A549 (cell line): ENCODE results near the gene HS6ST2. TPM values are rescaled to one million over a fixed set of nuclear protein-coding genes. Genes with fewer than 3 reads are reported as not detected.

ENCODE experiments used
- ATAC-seq, 2 experiments: fragments of 200-7000 bp in 1 of 2; fragments of >200 bp in 1 of 2; cut with Nextera tagmentation in 1 of 2; cut with Tn5 transposase in 1 of 2; 3 replicates each; pipeline versions ENCODE4 v1.8.0 to v1.9.1; 2018 to 2020; ENCODE audit warnings: mild to moderate bottlenecking in 1 of 2, moderate library complexity in 1 of 2
- CTCF ChIA-PET: fragments of 300-600 bp; sonication (Branson Sonifier 250); formaldehyde crosslinking; extraction: SDS; loops from one replicate; lab custom pipeline; 2021; ENCODE audit warnings: antibody characterized with exemption, inconsistent platforms; lab: Yijun Ruan, JAX
- POLR2A ChIA-PET: fragments of 350-600 bp; formaldehyde crosslinking; extraction: SDS; loops from one replicate; lab custom pipeline; 2021; ENCODE audit warnings: antibody characterized with exemption, inconsistent platforms; lab: Yijun Ruan, JAX
- DNase-seq, 2 experiments: peaks; one replicate each; pipeline versions ENCODE4 v3.0.0 to v3.0.0-alpha.2; 2011 to 2016; ENCODE audit warnings: low read depth in 1 of 2, low spot score in 1 of 2
- FAIRE-seq: peaks from 2 replicates; lab custom pipeline; 2011; peaks lifted over from hg19 to GRCh38; lab: Jason Lieb, UNC
- H3K27ac ChIP-seq, 2 experiments: fragments of >200 bp; sonication (Bioruptor Twin); formaldehyde crosslinking; 3 replicates each; pipeline ENCODE4 v1.5.1; 2016 to 2017
- H3K4me1 ChIP-seq: fragments of >200 bp; sonication (Bioruptor Twin); formaldehyde crosslinking; 3 replicates; pipeline ENCODE4 v1.6.1; 2016
- H3K4me2 ChIP-seq: fragments of >200 bp; sonication (Bioruptor Twin); formaldehyde crosslinking; 3 replicates; pipeline ENCODE4 v1.6.1; 2016
- H3K4me3 ChIP-seq: fragments of >200 bp; sonication (Bioruptor Twin); formaldehyde crosslinking; 3 replicates; pipeline ENCODE4 v1.5.1; 2016
- H3K9me3 ChIP-seq: fragments of >200 bp; sonication (Bioruptor Twin); formaldehyde crosslinking; 3 replicates; pipeline ENCODE4 v1.6.1; 2016
- BHLHE40 ChIP-seq: IDR thresholded peaks from 2 replicates; pipeline ENCODE4 v1.6.1; 2012; ENCODE audit warnings: low read depth, low read length, inconsistent platforms
- CBX2 ChIP-seq: fragments of 200-600 bp; sonication (generic); IDR thresholded peaks from 2 replicates; pipeline ENCODE4 v1.6.1; 2016; ENCODE audit warnings: low read depth, mild to moderate bottlenecking, borderline replicate concordance
- CBX8 ChIP-seq: fragments of 200-600 bp; sonication (generic); IDR thresholded peaks from 2 replicates; pipeline ENCODE4 v1.6.1; 2016
- CEBPB ChIP-seq, 2 experiments: fragments of >200 bp in 1 of 2; sonication (Bioruptor Twin) in 1 of 2; formaldehyde crosslinking in 1 of 2; IDR thresholded peaks; 2 replicates each; pipeline ENCODE4 v1.6.1; 2012 to 2016
- CHD2 ChIP-seq: fragments of 150-350 bp; IDR thresholded peaks from 2 replicates; pipeline ENCODE4 v1.6.1; 2014; ENCODE audit warnings: low read length; ENCODE audit not compliant: partially characterized antibody
- EHF ChIP-seq: fragments of 250-450 bp; sonication (Bioruptor Pico); IDR thresholded peaks from 2 replicates; pipeline ENCODE4 v1.5.0; 2020; ENCODE audit warnings: mild to moderate bottlenecking
- EHMT2 ChIP-seq: fragments of 200-600 bp; sonication (generic); IDR thresholded peaks from 2 replicates; pipeline ENCODE4 v1.6.1; 2016; ENCODE audit warnings: antibody characterized with exemption, low read depth, mild to moderate bottlenecking, moderate library complexity
- FOSL2 ChIP-seq, 2 experiments: fragments of 450-650 bp in 1 of 2; fragments of >200 bp in 1 of 2; sonication (Bioruptor Twin) in 1 of 2; formaldehyde crosslinking; IDR thresholded peaks; 2 replicates each; pipeline versions ENCODE4 v1.5.0 to v1.6.1; 2016 to 2020; ENCODE audit warnings: mild to moderate bottlenecking in 1 of 2, moderate library complexity in 1 of 2
- FOXS1 ChIP-seq: fragments of 250-450 bp; sonication (Bioruptor Pico); IDR thresholded peaks from 2 replicates; pipeline ENCODE4 v1.5.0; 2020; ENCODE audit warnings: mild to moderate bottlenecking, moderate library complexity
- HEYL ChIP-seq: fragments of 250-450 bp; sonication (Bioruptor Pico); IDR thresholded peaks from 2 replicates; pipeline ENCODE4 v1.8.0; 2021; ENCODE audit warnings: mild to moderate bottlenecking, moderate library complexity
- HOXB5 ChIP-seq: fragments of 250-450 bp; sonication (Bioruptor Pico); IDR thresholded peaks from 2 replicates; pipeline ENCODE4 v1.5.0; 2020; ENCODE audit warnings: mild to moderate bottlenecking, moderate library complexity
- JUN ChIP-seq, 2 experiments: fragments of >200 bp; sonication (Bioruptor Twin); formaldehyde crosslinking; IDR thresholded peaks; 2 replicates in 1 of 2; 3 replicates in 1 of 2; pipeline ENCODE4 v1.6.1; 2016 to 2017
- JUNB ChIP-seq: fragments of >200 bp; sonication (Bioruptor Twin); formaldehyde crosslinking; IDR thresholded peaks from 2 replicates; pipeline ENCODE4 v1.6.1; 2016
- KDM5A ChIP-seq: fragments of 200-600 bp; sonication (generic); IDR thresholded peaks from 2 replicates; pipeline ENCODE4 v1.6.1; 2016; ENCODE audit warnings: antibody characterized with exemption, mild to moderate bottlenecking
- MAFK ChIP-seq: fragments of 450-650 bp; IDR thresholded peaks from 2 replicates; pipeline ENCODE4 v1.6.1; 2014; ENCODE audit not compliant: partially characterized antibody
- MYC ChIP-seq: IDR thresholded peaks from 2 replicates; pipeline ENCODE4 v1.6.1; 2012; ENCODE audit warnings: mild to moderate bottlenecking, inconsistent platforms, low read length, improper control_type of control experiment, borderline replicate concordance
- POLR2AphosphoS2 ChIP-seq: conservative IDR thresholded peaks from 2 replicates; pipeline ENCODE4 v1.6.1; 2012; ENCODE audit warnings: low read length, improper control_type of control experiment, inconsistent platforms
- RCOR1 ChIP-seq: fragments of 150-350 bp; IDR thresholded peaks from 2 replicates; pipeline ENCODE4 v1.6.1; 2014; ENCODE audit warnings: antibody characterized with exemption, low read length, low read depth
- RNF2 ChIP-seq: fragments of 200-600 bp; sonication (generic); IDR thresholded peaks from 2 replicates; pipeline ENCODE4 v1.6.1; 2016; ENCODE audit warnings: low read depth, mild to moderate bottlenecking, antibody characterized with exemption, moderate library complexity, borderline replicate concordance
- SMC3 ChIP-seq: fragments of >200 bp; sonication (Bioruptor Twin); formaldehyde crosslinking; IDR thresholded peaks from 3 replicates; pipeline ENCODE4 v1.6.1; 2018; ENCODE audit warnings: inconsistent platforms
- TFCP2L1 ChIP-seq: fragments of 250-450 bp; sonication (Bioruptor Pico); IDR thresholded peaks from 2 replicates; pipeline ENCODE4 v1.5.0; 2021; ENCODE audit warnings: mild to moderate bottlenecking
- TP53 ChIP-seq: fragments of 250-450 bp; sonication (Bioruptor Pico); IDR thresholded peaks from 2 replicates; pipeline ENCODE4 v1.5.0; 2021; ENCODE audit warnings: mild to moderate bottlenecking, moderate library complexity
- ZSCAN20 ChIP-seq: fragments of 250-450 bp; sonication (Bioruptor Pico); IDR thresholded peaks from 2 replicates; pipeline ENCODE4 v1.8.0; 2022; ENCODE audit warnings: mild to moderate bottlenecking, moderate library complexity
- WGBS: methylation state at CpG from one replicate; pipeline ENCODE4 v1.1.6; 2017; ENCODE audit errors: missing lambda C conversion rate; 5-methylcytosine and 5-hydroxymethylcytosine counted together
- polyA plus RNA-seq, 4 experiments: library from polyadenylated mRNA; depleted of rRNA in 3 of 4; stranded (reverse); fragments of >200 nt; fragmentation: RNase III in 1 of 4; extraction: RNeasy Plus Mini Kit Qiagen cat#74134 plus additional on column Dnase treatment in 1 of 4; gene quantifications; 2 replicates in 3 of 4; 3 replicates in 1 of 4; pipeline ENCODE4 v1.2.3, GENCODE V29; 2011 to 2017
- TF ChIP-seq, protein P1 (sequence below): fragments of 250-450 bp; sonication (Bioruptor Pico); IDR thresholded peaks from 2 replicates; pipeline ENCODE4 v1.5.0; 2020; ENCODE audit warnings: low read depth, mild to moderate bottlenecking, moderate library complexity
- TF ChIP-seq, protein P2 (sequence below): fragments of 450-650 bp; IDR thresholded peaks from 2 replicates; pipeline ENCODE4 v1.6.1; 2014; ENCODE audit warnings: antibody characterized with exemption
- TF ChIP-seq, protein P3 (sequence below): fragments of >200 bp; sonication (Bioruptor Twin); formaldehyde crosslinking; IDR thresholded peaks from 3 replicates; pipeline ENCODE4 v1.6.1; 2016
- TF ChIP-seq, protein P4 (sequence below): fragments of >200 bp; sonication (Bioruptor Twin); formaldehyde crosslinking; IDR thresholded peaks from 3 replicates; pipeline ENCODE4 v1.5.1; 2016
- TF ChIP-seq, protein P5 (sequence below): fragments of 250-450 bp; sonication (Bioruptor Pico); IDR thresholded peaks from 2 replicates; pipeline ENCODE4 v1.5.0; 2021; ENCODE audit warnings: mild to moderate bottlenecking, moderate library complexity, borderline replicate concordance

Gene HS6ST2
- polyA plus RNA-seq, 2 of the 4 experiments (the other 2 are of a cell fraction), result 0.01 to 0.04 TPM

GRCh38 chrX:132624466-132624865 is 334.0 kb downstream of the HS6ST2 start (continued):
- TF ChIP-seq TFCP2L1 (CRISPR knock-in tag), result no peak
- no peak for TF ChIP-seq KDM5A
- TF ChIP-seq FOSL2 (IDR thresholded peaks at IDR 0.05), result no peak
- TF ChIP-seq FOSL2 (CRISPR knock-in tag; IDR thresholded peaks at IDR 0.05), result no peak
- TF ChIP-seq RCOR1, result no peak
- no peak for TF ChIP-seq BHLHE40
- TF ChIP-seq RNF2, result no peak
- no peak for TF ChIP-seq POLR2AphosphoS2
- TF ChIP-seq JUN (IDR thresholded peaks at IDR 0.05), result no peak
- no peak for TF ChIP-seq MAFK

DNA sequence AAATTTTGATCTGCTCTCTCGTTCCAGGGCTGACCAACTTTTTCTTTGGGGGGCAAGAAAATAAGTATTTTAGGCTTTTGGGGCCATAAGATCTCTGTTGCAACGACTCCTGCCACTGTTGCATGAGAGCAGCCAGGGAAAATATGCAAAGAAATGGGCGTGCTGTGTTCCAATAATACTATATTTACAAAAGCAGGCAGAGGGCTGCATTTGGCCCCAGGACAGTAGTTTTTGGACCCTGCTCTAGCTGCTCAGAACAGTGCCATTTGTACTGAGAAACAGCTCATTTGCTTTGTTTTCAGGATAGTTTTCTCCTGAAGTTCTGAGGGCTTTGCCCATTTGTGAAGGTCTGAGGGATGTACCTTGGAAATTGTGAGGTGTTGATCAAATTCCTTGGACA is 334.5 kb downstream of the HS6ST2 start:
- CTCF ChIA-PET, result interaction anchor here (0.8 to 3.3 kb wide), 3 partner anchors 9 to 331 kb away, joined by 3 to 10 read pairs (median 3); no protein-coding TSS in a partner anchor
- TF ChIP-seq SMC3 (no peak), TP53 (CRISPR knock-in tag) (no peak), CEBPB (IDR thresholded peaks at IDR 0.05) (no peak), EHF (CRISPR knock-in tag) (no peak)
- 3% methylated on average over 3 of the region's 3 CpGs for WGBS

DNA sequence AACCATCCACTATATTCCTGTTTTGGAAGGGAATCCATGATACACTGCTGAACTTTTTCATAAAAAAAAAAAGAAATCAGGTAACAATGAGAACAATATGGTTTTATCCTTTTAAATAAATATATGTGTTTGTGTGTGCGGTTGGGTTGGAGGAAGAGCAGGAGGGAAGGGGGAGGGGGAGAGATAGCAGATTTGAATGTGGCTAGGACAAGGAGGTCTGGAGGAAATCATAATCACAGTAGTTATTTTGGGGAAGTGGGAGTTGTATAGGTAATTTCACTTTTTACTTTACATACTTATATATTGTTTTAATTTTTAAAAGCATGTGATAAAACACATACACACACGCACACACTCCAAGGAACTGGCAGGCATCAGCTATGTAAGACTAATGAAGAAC is 335.1 kb downstream of the HS6ST2 start:
- no peak overlapping the region for H3K27ac ChIP-seq
- no peaks in the 10 kb centered on the region for H3K9me3 ChIP-seq
- no peak for DNase-seq
- no peak overlapping the region for H3K4me3 ChIP-seq
- no peak for TF ChIP-seq JUNB
- TF ChIP-seq, all 56 proteins: peak for 0
- ATAC-seq (no peak), FAIRE-seq (no peak)
- H3K4me1 ChIP-seq, result no peaks in the 10 kb centered on the region
- no peak overlapping the region for H3K4me2 ChIP-seq
- 54% methylated on average over 2 of the region's 2 CpGs for WGBS
- POLR2A ChIA-PET, result no interaction called here
- CTCF ChIA-PET, result interaction anchor here (0.8 to 3.3 kb wide), 3 partner anchors 10 to 331 kb away, joined by 3 to 10 read pairs (median 3); no protein-coding TSS in a partner anchor

More for the DNA sequence above, 334.5 kb downstream of the HS6ST2 start:
- H3K4me1 ChIP-seq, result no peaks in the 10 kb centered on the region
- DNase-seq (no peak), FAIRE-seq (no peak), ATAC-seq (no peak)
- POLR2A ChIA-PET, result no interaction called here
- H3K27ac ChIP-seq, result no peak overlapping the region
- H3K4me3 ChIP-seq, result no peak overlapping the region
- H3K4me2 ChIP-seq, result no peak overlapping the region
- H3K9me3 ChIP-seq, result no peaks in the 10 kb centered on the region

GRCh38 chrX:132622130-132622529 is 336.3 kb downstream of the HS6ST2 start:
- H3K4me1 ChIP-seq, result no peaks in the 10 kb centered on the region
- no peak overlapping the region for H3K4me3 ChIP-seq
- FAIRE-seq (no peak), DNase-seq (no peak), ATAC-seq (no peak)
- H3K27ac ChIP-seq, result no peak overlapping the region
- ChIA-PET POLR2A (no interaction called here), CTCF (interaction anchor here (1.4 to 3.3 kb wide), 4 partner anchors 9 to 781 kb away, joined by 4 to 10 read pairs (median 8); no protein-coding TSS in a partner anchor)
- no peak overlapping the region for H3K4me2 ChIP-seq
- WGBS, result 8% methylated on average over 3 of the region's 4 CpGs
- no peaks in the 10 kb centered on the region for H3K9me3 ChIP-seq
- TF ChIP-seq HEYL (CRISPR knock-in tag), result no peak
- TF ChIP-seq CBX2, result no peak
- TF ChIP-seq, protein P1, sequence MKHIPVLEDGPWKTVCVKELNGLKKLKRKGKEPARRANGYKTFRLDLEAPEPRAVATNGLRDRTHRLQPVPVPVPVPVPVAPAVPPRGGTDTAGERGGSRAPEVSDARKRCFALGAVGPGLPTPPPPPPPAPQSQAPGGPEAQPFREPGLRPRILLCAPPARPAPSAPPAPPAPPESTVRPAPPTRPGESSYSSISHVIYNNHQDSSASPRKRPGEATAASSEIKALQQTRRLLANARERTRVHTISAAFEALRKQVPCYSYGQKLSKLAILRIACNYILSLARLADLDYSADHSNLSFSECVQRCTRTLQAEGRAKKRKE, result no peak
- TF ChIP-seq, protein P2, sequence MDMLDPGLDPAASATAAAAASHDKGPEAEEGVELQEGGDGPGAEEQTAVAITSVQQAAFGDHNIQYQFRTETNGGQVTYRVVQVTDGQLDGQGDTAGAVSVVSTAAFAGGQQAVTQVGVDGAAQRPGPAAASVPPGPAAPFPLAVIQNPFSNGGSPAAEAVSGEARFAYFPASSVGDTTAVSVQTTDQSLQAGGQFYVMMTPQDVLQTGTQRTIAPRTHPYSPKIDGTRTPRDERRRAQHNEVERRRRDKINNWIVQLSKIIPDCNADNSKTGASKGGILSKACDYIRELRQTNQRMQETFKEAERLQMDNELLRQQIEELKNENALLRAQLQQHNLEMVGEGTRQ, result no peak
- no peak for TF ChIP-seq CHD2
- TF ChIP-seq MYC, result no peak
- TF ChIP-seq, protein P3, sequence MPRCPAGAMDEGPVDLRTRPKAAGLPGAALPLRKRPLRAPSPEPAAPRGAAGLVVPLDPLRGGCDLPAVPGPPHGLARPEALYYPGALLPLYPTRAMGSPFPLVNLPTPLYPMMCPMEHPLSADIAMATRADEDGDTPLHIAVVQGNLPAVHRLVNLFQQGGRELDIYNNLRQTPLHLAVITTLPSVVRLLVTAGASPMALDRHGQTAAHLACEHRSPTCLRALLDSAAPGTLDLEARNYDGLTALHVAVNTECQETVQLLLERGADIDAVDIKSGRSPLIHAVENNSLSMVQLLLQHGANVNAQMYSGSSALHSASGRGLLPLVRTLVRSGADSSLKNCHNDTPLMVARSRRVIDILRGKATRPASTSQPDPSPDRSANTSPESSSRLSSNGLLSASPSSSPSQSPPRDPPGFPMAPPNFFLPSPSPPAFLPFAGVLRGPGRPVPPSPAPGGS, result no peak
- no peak for TF ChIP-seq FOXS1 (CRISPR knock-in tag)
- TF ChIP-seq CBX8, result no peak
- TF ChIP-seq ZSCAN20 (CRISPR knock-in tag), result no peak
- TF ChIP-seq EHMT2, result no peak
- TF ChIP-seq, protein P4, sequence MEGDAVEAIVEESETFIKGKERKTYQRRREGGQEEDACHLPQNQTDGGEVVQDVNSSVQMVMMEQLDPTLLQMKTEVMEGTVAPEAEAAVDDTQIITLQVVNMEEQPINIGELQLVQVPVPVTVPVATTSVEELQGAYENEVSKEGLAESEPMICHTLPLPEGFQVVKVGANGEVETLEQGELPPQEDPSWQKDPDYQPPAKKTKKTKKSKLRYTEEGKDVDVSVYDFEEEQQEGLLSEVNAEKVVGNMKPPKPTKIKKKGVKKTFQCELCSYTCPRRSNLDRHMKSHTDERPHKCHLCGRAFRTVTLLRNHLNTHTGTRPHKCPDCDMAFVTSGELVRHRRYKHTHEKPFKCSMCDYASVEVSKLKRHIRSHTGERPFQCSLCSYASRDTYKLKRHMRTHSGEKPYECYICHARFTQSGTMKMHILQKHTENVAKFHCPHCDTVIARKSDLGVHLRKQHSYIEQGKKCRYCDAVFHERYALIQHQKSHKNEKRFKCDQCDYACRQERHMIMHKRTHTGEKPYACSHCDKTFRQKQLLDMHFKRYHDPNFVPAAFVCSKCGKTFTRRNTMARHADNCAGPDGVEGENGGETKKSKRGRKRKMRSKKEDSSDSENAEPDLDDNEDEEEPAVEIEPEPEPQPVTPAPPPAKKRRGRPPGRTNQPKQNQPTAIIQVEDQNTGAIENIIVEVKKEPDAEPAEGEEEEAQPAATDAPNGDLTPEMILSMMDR, result no peak
- TF ChIP-seq HOXB5 (CRISPR knock-in tag), result no peak
- TF ChIP-seq, protein P5, sequence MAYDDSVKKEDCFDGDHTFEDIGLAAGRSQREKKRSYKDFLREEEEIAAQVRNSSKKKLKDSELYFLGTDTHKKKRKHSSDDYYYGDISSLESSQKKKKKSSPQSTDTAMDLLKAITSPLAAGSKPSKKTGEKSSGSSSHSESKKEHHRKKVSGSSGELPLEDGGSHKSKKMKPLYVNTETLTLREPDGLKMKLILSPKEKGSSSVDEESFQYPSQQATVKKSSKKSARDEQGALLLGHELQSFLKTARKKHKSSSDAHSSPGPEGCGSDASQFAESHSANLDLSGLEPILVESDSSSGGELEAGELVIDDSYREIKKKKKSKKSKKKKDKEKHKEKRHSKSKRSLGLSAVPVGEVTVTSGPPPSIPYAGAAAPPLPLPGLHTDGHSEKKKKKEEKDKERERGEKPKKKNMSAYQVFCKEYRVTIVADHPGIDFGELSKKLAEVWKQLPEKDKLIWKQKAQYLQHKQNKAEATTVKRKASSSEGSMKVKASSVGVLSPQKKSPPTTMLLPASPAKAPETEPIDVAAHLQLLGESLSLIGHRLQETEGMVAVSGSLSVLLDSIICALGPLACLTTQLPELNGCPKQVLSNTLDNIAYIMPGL (CRISPR knock-in tag), result no peak
